Forelimb muscle (tissue), 1 donor: ENCODE data around the gene CXCL1. TPM values are rescaled to one million over a fixed set of nuclear protein-coding genes. Genes with fewer than 3 reads are reported as not detected.

ENCODE experiments used
- DNase-seq: peaks from one replicate; pipeline ENCODE4 v3.0.0-alpha.2; 2013; ENCODE audit warnings: low read depth
- polyA plus RNA-seq: library from polyadenylated mRNA; unstranded; fragments of 120-200 nt; gene quantifications from one replicate; pipeline ENCODE4 v1.2.1, GENCODE V29; 2013; ENCODE audit not compliant: insufficient read length

CXCL1 gene
- polyA plus RNA-seq, result not detected

DNA sequence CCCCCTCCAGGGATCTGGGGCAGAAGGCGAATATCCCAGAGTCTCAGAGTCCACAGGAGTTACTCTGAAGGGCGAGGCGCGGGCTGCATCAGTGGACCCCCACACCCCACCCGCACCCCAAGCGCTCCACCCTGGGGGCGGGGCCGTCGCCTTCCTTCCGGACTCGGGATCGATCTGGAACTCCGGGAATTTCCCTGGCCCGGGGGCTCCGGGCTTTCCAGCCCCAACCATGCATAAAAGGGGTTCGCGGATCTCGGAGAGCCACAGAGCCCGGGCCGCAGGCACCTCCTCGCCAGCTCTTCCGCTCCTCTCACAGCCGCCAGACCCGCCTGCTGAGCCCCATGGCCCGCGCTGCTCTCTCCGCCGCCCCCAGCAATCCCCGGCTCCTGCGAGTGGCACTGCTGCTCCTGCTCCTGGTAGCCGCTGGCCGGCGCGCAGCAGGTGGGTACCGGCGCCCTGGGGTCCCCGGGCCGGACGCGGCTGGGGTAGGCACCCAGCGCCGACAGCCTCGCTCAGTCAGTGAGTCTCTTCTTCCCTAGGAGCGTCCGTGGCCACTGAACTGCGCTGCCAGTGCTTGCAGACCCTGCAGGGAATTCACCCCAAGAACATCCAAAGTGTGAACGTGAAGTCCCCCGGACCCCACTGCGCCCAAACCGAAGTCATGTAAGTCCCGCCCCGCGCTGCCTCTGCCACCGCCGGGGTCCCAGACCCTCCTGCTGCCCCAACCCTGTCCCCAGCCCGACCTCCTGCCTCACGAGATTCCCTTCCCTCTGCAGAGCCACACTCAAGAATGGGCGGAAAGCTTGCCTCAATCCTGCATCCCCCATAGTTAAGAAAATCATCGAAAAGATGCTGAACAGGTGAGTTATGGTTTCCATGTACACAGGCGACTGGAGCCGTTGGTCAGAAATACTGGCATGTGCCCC, at the start of gene CXCL1:
Gene CXCL1, plus strand, starts transcription at position 264 of the 926 bp plus-strand sequence. Its CDS starts 78 bp downstream, at position 342.
- no peak for DNase-seq

- DNase-seq, result no peak
Measured at GRCh38 chr4:73821325-73821724, 47.9 kb upstream of the CXCL1 start.

DNA sequence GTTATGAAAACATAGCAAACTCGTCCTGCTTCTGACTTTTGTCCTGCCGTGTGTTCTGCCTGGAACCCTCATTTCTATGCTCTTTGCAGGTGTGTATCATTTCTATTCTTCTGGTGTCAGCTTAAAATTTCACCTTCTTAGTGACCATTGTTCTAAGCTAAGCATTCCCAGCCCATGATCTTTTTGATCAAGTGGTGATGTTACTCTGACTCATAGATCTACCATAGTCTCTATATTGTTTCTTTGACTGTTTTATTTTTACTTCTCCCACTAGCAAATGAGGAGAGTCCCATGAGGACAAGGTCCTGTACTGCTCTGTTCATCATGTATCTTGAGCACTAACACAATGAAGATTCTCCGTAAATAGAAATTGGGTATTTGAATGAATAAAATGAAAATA, 46.8 kb upstream of the CXCL1 start:
- no peak for DNase-seq

- no peak for DNase-seq
Measured at GRCh38 chr4:73822812-73823504, 46.2 kb upstream of the CXCL1 start.

DNA sequence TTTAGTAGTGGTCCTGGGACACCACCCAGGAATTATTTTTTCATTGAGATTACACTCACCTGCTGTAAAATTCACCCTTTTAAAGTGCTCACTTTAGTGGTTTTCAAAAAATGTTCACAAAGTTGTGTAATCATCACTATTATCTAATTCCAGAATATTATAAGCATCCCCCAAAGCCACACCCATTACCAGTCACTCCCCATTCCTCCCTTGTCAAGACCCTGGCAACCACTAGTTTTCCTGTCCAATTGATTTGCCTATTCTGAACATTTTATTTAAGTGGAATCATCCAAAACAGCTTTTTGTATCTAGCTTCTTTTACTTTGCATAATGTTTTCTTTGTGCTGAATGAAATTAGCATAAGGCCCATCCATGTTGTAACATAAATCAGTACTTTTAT, 45.4 kb upstream of the CXCL1 start:
- no peak for DNase-seq

DNA sequence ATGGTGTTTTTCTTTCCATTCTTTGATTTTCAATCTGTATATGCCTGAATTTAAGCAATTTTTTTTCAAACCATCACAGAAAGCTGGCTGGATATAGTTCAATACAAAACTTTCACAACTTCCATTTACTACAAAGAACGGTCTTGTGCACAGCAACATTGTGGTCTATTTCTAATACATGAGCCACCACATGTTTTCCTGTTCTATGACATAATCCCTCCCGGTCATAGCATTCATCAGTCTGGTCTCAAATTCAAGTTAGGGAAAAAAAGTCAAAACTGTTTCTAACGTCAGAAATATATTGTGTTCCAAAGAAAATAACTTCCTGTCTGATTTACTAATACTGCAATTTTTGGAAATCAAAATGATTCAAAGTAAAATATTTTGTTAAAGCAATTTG, 40.2 kb upstream of the CXCL1 start:
- DNase-seq, result no peak

GRCh38 chr4:73831569-73831968, 37.6 kb upstream of the CXCL1 start:
- DNase-seq, result no peak

GRCh38 chr4:73832651-73833237, 36.4 kb upstream of the CXCL1 start:
- no peak for DNase-seq

GRCh38 chr4:73836373-73837279, 32.6 kb upstream of the CXCL1 start, which contains the start of gene CXCL6:
Gene CXCL6 (plus strand): TSS chr4:73836678. CDS start chr4:73836751, 73 bp downstream.
- no peak for DNase-seq

- no peak for DNase-seq
Measured at GRCh38 chr4:73839071-73839470, 30.1 kb upstream of the CXCL1 start.

GRCh38 chr4:73839715-73840114, 29.5 kb upstream of the CXCL1 start:
- no peak for DNase-seq

DNA sequence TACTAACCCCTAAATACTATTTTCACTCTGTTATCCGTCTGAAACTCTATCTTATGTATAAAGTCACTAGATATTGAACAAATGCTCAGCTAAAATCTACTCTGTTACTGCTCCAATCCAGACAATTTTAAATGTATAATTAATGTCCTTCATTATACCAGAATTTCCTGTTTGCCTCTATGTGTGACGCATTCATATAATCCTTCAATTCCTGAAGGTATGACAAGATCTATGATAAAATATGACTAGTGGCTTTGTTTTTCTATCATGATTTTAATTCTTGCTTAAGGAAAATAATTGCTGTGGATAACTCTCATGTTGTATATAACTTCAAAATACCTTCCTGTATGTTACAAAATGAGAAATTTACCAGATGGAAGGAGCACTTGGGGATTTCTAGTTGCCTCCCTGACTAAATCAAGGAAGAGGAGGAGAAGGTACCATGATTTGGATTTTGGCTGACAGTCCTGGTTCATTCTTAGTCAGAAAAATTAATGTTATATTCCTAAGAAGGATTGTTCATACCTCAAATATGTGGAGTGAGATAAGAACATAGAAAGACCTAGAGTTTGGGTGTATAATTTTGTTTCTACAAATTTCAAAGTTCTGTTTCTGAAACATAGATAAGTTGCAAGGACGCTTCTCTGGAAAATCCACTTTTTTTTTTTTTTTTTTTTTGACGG, 27.8 kb upstream of the CXCL1 start:
- no peak for DNase-seq

DNA sequence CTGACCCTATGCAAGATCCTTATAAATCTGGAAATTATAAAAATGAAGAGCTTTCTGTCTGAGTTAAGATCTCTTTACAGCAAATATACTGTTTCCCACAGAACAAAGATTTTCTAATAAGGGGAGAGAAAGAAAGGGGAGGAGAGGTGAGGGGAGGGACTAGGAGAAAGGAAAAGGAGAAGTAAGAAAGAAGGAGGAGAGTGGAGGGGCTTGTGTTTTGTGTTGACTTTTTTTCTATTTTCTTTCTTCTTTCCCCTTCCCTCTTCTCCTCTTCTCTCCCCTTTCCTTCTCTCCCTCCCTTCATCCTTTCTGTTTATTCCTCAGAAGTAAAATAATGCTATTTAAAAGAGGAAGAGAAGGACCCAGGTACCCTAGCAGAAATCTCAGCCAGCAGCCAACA, 26.5 kb upstream of the CXCL1 start:
- DNase-seq, result no peak

DNA sequence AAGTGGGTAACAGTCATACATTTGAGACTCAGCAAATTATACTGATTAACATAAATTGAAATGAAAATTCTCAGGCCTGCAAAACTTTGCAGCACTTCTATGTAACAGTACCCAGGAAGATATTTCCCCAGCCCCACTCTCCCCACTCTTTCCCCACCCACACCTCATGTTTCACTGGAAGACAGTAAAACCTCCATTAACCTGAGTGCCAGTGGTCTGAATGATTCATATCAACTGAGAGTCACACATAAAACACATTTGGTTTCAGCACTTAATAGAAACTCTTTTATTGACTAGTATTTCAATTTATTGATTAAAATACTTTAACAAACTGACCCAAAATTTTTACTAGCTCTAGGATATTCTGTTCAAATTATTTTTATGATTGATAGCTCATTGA, 25.8 kb upstream of the CXCL1 start:
- DNase-seq, result no peak

GRCh38 chr4:73844345-73844744, 24.8 kb upstream of the CXCL1 start:
- DNase-seq, result no peak

GRCh38 chr4:73844806-73845205, 24.4 kb upstream of the CXCL1 start:
- no peak for DNase-seq

DNA sequence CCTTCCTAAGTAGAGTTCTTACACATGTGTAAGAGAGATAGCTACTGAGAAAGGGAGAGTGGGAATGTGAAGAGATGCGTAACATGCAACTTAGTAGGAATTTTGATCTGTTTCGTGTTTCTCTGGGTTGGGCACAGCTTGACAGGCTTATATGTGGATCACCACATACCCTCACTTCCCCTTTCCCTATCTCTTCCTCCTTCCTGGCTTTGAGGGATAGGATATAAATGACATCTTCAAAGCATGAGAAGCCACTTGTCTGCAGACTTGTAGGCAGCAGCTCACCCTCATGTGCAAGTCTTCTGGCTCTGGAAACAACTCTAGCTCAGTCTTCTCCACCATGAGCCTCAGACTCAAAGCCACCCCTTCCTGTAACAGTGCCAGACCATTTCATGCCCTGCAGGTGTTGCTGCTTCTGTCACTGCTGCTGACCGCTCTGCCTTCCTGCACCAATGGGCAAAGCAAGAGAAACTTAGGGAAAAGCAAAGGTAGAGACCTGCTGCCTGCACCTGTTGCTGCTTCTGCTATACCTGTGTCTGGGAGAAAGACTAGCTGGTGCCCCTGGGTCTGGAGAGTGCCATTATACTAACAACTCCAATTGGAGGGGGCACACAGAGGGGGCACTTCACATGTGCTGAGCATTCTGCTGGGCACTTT, 21.5 kb upstream of the CXCL1 start:
- DNase-seq, result no peak

- DNase-seq, result no peak
Measured at GRCh38 chr4:73848183-73848777, 20.9 kb upstream of the CXCL1 start.

- no peak for DNase-seq
Measured at GRCh38 chr4:73850261-73850970, 18.8 kb upstream of the CXCL1 start.
